BE2C (cell line): ENCODE results near the gene DUS4L.

ENCODE experiments used
- DNase-seq: peaks from one replicate; pipeline ENCODE4 v3.0.0-alpha.2; 2020
- H3K27me3 ChIP-seq: fragments of 250-450 bp; sonication (Bioruptor Pico); 2 replicates; pipeline ENCODE4 v1.5.1; 2020; ENCODE audit warnings: mild to moderate bottlenecking
- H3K36me3 ChIP-seq: fragments of 250-450 bp; sonication (Bioruptor Pico); 2 replicates; pipeline ENCODE4 v1.5.1; 2020; ENCODE audit warnings: mild to moderate bottlenecking
- H3K4me1 ChIP-seq: fragments of 250-450 bp; sonication (Bioruptor Pico); 2 replicates; pipeline ENCODE4 v1.5.1; 2020
- H3K4me3 ChIP-seq: 2 replicates; pipeline ENCODE4 v1.5.1; 2011; ENCODE audit warnings: low read depth, low read length
- H3K9me3 ChIP-seq: fragments of 250-450 bp; sonication (Bioruptor Pico); 2 replicates; pipeline ENCODE4 v1.5.1; 2020
- CTCF ChIP-seq: IDR thresholded peaks from 2 replicates; pipeline ENCODE4 v1.5.1; 2012; ENCODE audit warnings: mild to moderate bottlenecking, low read depth, low read length

The DUS4L gene

GRCh38 chr7:107622894-107623293, 59.1 kb downstream of the DUS4L start:
- Histone ChIP-seq H3K4me3 (no peak overlapping the region), H3K9me3 (no peaks in the 10 kb centered on the region), H3K4me1 (no peaks in the 10 kb centered on the region; the same call in 1 of the 2 replicates), H3K27me3 (no peaks in the 10 kb centered on the region), H3K36me3 (no peaks in the 10 kb centered on the region)
- DNase-seq, result no peak
- TF ChIP-seq CTCF, result no peak

- no peak for TF ChIP-seq CTCF
- no peaks in the 10 kb centered on the region for H3K4me1 ChIP-seq
- H3K9me3 ChIP-seq, result no peaks in the 10 kb centered on the region
- H3K27me3 ChIP-seq, result no peaks in the 10 kb centered on the region
- no peak overlapping the region for H3K4me3 ChIP-seq
- no peaks in the 10 kb centered on the region for H3K36me3 ChIP-seq
- no peak for DNase-seq
Measured at GRCh38 chr7:107627002-107627401, 63.2 kb downstream of the DUS4L start.
